ENCODE measurements around the gene DBX2.

Gene DBX2

GRCh38 chr12:44968965-44969364, 81.9 kb downstream of the DBX2 start:
- H3K4me3 ChIP-seq (ENCODE audit: low read depth, low read length): no peak overlapping the region
- TF ChIP-seq CTCF (IDR thresholded peaks at IDR 0.05; ENCODE audit: low read depth, low read length): no peak
